HEK293T (cell line): Measurements from ENCODE around the gene SMURF1.

Experiments
- CTCF ChIA-PET: fragments of 350-600 bp; formaldehyde crosslinking; extraction: SDS; loops from one replicate; lab custom pipeline; 2021; ENCODE audit warnings: antibody characterized with exemption, inconsistent platforms; lab: Yijun Ruan, JAX
- POLR2A ChIA-PET: fragments of 350-600 bp; formaldehyde crosslinking; extraction: SDS; loops from one replicate; lab custom pipeline; 2020; ENCODE audit warnings: antibody characterized with exemption, inconsistent platforms; lab: Yijun Ruan, JAX
- DNase-seq: peaks from one replicate; pipeline ENCODE4 v3.0.0; 2012; ENCODE audit warnings: mixed read lengths; ENCODE audit errors: extremely low spot score
- ARNT ChIP-seq: fragments of 450-650 bp; IDR thresholded peaks from 2 replicates; pipeline ENCODE4 v1.6.1; 2017; ENCODE audit warnings: mild to moderate bottlenecking
- BHLHE40 ChIP-seq: fragments of 450-650 bp; IDR thresholded peaks from 2 replicates; pipeline ENCODE4 v1.6.1; 2016; ENCODE audit warnings: mild to moderate bottlenecking, moderate library complexity, borderline replicate concordance
- CTBP1 ChIP-seq: fragments of 450-650 bp; IDR thresholded peaks from 2 replicates; pipeline ENCODE4 v1.6.1; 2016; ENCODE audit warnings: borderline replicate concordance
- ELF4 ChIP-seq: fragments of 450-650 bp; IDR thresholded peaks from 2 replicates; pipeline ENCODE4 v1.6.1; 2017; ENCODE audit warnings: antibody characterized with exemption
- FOXA1 ChIP-seq: fragments of 450-650 bp; IDR thresholded peaks from 2 replicates; pipeline ENCODE4 v1.6.1; 2016; ENCODE audit warnings: mild to moderate bottlenecking
- FOXK2 ChIP-seq: fragments of 450-650 bp; IDR thresholded peaks from 2 replicates; pipeline ENCODE4 v1.6.1; 2016; ENCODE audit warnings: mild to moderate bottlenecking
- FOXM1 ChIP-seq: fragments of 450-650 bp; IDR thresholded peaks from 2 replicates; pipeline ENCODE4 v1.6.1; 2017; ENCODE audit warnings: mild to moderate bottlenecking, borderline replicate concordance
- HDGF ChIP-seq: fragments of 450-650 bp; IDR thresholded peaks from 2 replicates; pipeline ENCODE4 v1.6.1; 2017; ENCODE audit warnings: antibody characterized with exemption, borderline replicate concordance
- L3MBTL2 ChIP-seq: fragments of 450-650 bp; conservative IDR thresholded peaks from 2 replicates; pipeline ENCODE4 v1.6.1; 2016; ENCODE audit warnings: mild to moderate bottlenecking
- LEF1 ChIP-seq: fragments of 450-650 bp; IDR thresholded peaks from 2 replicates; pipeline ENCODE4 v1.6.1; 2017; ENCODE audit warnings: mild to moderate bottlenecking, borderline replicate concordance
- NFRKB ChIP-seq: fragments of 450-650 bp; IDR thresholded peaks from 2 replicates; pipeline ENCODE4 v1.6.1; 2016; ENCODE audit warnings: mild to moderate bottlenecking, moderate library complexity
- SP1 ChIP-seq: fragments of 450-650 bp; IDR thresholded peaks from 2 replicates; pipeline ENCODE4 v1.6.1; 2017
- SUZ12 ChIP-seq: fragments of 450-650 bp; IDR thresholded peaks from 2 replicates; pipeline ENCODE4 v1.6.1; 2016; ENCODE audit warnings: mild to moderate bottlenecking
- TARDBP ChIP-seq: fragments of 450-650 bp; IDR thresholded peaks from 2 replicates; pipeline ENCODE4 v1.6.1; 2016
- ZNF384 ChIP-seq: fragments of 450-650 bp; IDR thresholded peaks from 2 replicates; pipeline ENCODE4 v1.6.1; 2016
- TF ChIP-seq, protein P1 (sequence below): fragments of 450-650 bp; IDR thresholded peaks from 2 replicates; pipeline ENCODE4 v1.6.1; 2016

SMURF1 gene

DNA sequence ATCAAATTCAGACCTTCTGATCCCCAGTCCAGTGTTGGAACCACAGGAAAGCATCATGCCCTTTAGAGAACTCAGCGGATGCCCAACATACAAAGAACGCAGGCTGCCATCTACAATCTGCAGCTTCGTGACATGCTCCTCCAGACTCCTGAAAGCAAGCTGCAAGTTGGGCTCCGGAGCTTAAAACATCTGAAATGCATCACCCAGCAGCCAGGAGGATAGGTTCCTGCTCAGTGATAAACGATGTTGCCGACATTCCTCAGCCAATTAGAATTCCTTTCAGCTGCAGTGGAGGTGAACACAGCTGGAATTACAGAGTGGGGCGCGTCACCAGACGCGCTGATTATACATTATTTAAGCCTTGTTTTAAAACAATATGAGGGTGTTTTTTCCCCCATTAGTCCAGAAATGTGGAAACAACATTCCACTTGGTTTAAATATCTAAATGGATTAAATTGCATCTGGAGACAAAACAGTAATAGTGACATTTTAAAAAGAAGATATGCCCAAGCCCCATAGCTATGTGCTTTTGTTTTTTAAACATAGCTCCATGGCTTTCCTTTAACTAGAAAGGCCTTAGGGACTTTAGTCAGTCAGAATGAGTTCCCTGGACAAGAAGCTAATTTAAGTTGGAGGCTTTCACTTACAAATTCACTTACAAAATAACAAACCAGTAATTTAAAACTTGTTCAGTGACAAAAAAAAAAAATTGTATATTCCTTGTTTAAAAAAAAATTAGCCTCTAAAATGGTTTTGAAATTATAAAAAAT lies 6.3 kb downstream of the SMURF1 start:
- no peak for TF ChIP-seq FOXK2
- TF ChIP-seq NFRKB = no peak
- no peak for TF ChIP-seq CTBP1
- no peak for TF ChIP-seq SP1
- TF ChIP-seq L3MBTL2 = no peak
- TF ChIP-seq HDGF = no peak
- no peak for TF ChIP-seq ARNT
- TF ChIP-seq, protein P1, sequence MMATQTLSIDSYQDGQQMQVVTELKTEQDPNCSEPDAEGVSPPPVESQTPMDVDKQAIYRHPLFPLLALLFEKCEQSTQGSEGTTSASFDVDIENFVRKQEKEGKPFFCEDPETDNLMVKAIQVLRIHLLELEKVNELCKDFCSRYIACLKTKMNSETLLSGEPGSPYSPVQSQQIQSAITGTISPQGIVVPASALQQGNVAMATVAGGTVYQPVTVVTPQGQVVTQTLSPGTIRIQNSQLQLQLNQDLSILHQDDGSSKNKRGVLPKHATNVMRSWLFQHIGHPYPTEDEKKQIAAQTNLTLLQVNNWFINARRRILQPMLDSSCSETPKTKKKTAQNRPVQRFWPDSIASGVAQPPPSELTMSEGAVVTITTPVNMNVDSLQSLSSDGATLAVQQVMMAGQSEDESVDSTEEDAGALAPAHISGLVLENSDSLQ = no peak
- no peak for TF ChIP-seq FOXA1
- TF ChIP-seq BHLHE40 = no peak
- TF ChIP-seq ELF4 = no peak
- no peak for TF ChIP-seq SUZ12
- no peak for TF ChIP-seq FOXM1
- TF ChIP-seq LEF1 = no peak
- no peak for TF ChIP-seq TARDBP
- no peak for TF ChIP-seq ZNF384
- peak; percentile 31 for DNase-seq
- CTCF ChIA-PET = interaction anchor here (0.6 kb wide), 1 partner anchor 99 kb away, joined by 3 read pairs; no protein-coding TSS in a partner anchor
- POLR2A ChIA-PET = no interaction called here

DNA sequence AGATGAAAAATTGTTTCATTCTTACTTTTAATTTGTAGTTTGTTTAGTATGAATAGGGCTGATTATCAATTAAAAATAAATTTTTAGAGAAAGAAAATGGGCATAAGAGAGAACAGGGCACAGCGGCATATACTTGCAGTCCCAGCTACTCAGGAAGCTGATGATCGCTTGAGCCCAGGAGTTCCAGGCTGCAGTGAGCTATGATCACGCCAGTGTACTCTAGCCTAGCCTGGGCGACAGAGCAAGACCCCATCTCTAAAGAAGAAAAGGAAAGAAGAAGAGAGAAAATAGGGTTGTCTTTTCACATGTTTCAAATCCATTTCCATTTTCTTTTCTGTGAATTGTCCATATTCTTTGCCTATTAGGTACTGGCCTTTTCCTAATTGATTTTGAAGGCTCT lies 8.0 kb downstream of the SMURF1 start:
- no peak for DNase-seq
- ChIA-PET POLR2A (no interaction called here), CTCF (no interaction called here)
- TF ChIP-seq ARNT (no peak), NFRKB (no peak), SP1 (no peak), FOXA1 (no peak), TARDBP (no peak), HDGF (no peak), FOXM1 (no peak)
- TF ChIP-seq, protein P1 = no peak

DNA sequence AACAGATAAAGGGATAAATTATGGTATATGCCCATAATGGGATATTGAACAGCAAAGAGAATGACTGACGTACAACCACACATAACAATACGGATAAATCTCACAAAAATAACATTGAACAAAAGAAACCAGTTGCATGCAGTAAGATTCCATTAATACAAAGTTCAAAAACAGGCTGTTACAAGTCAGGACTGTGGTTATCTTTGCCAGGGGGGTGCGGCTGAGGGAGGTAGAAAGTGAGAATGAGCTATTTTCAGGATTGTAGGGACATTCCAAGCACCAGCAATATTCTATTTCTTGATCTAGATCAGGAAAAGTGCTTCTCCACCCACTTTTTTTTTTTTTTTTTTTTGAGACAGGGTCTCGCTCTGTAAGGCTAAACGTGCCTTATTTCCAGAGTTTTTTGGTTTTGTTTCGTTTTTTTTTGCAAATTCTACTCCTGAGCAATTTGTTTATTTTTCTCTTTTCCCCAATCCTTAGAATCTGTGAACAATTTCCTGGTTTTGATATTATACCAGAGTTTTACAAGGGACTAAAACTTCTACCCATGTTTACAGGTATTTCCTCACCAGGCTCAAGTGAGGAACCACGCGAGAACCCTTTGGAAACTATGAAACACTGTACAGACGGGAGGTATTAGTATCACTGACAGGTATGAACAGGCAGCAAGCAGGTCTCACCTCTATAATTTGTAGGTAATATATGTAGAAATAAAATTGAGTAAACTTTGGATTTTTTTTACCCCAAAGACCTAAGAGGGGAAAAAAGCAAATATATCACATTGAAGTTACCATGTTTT lies 9.9 kb downstream of the SMURF1 start:
- no peak for DNase-seq
- no peak for TF ChIP-seq SUZ12
- ChIA-PET POLR2A (no interaction called here), CTCF (no interaction called here)

DNA sequence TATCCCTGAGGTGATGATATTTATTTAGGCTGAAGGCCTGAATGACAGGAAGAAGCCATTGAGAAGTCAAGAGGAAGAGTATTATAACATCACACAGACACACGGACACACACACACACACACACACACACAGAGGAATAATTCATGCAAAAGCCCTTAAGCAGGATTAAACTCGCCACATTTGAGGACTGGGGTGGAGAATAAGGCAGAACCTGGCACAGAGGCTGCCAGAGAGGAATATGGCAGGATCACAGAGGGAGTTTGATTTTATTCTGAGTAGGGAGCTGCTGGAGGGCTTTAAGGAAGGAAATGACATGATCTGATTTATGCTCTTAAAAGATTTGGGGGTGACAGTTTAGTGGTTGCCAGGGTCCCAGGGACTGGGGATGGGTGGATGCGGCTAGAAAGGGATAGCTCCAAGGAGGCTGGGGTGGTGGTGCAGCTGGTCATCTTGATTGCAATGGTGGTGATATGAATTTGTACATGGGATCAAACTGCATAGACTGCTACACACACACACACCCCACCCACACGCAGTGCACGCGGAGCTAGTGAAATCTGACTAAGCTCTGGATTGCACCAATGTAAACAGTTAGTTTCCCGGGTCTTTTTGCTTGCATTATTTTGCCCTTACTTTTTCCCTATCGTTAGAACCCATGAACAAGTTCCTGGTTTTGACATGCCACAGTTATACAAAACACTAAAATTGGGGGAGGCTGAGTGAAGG lies 11.2 kb downstream of the SMURF1 start:
- TF ChIP-seq ARNT (no peak), HDGF (no peak), CTBP1 (no peak), LEF1 (no peak), BHLHE40 (no peak), SP1 (no peak), NFRKB (no peak), TARDBP (no peak), FOXM1 (no peak)
- TF ChIP-seq, protein P1 = no peak
- CTCF ChIA-PET = interaction anchor here (0.5 kb wide), 1 partner anchor 15 kb away, joined by 3 read pairs; no protein-coding TSS in a partner anchor
- POLR2A ChIA-PET = no interaction called here

DNA sequence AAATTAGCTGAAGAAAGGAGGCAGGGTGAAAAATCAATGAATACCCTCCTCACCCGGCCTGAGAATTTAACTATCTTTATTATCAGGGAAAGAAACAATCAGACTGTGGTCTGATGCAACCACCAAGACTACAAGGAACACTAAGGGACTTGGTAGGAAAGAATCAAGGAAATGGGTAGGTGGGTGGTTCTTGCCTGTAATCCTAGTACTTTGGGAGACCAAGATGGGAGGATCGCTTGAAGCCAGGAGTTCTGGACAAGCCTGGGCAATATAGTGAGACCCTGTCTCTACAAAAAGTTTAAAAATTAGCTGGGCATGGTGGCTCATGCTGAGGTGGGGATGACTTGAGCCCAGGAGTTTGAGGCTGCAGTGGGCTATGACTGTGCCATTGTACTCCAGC lies 12.6 kb downstream of the SMURF1 start:
- no peak for DNase-seq
- POLR2A ChIA-PET = no interaction called here
- CTCF ChIA-PET = interaction anchor here (0.5 to 0.6 kb wide), 2 partner anchors 14 to 28 kb away, joined by 3 to 4 read pairs; no protein-coding TSS in a partner anchor
- no peak for TF ChIP-seq LEF1
- TF ChIP-seq L3MBTL2 = no peak
- TF ChIP-seq SP1 = no peak
- no peak for TF ChIP-seq ELF4
- no peak for TF ChIP-seq CTBP1
- TF ChIP-seq, protein P1 = no peak
- no peak for TF ChIP-seq FOXA1
- TF ChIP-seq FOXM1 = no peak
- no peak for TF ChIP-seq SUZ12

More for the DNA sequence above, 11.2 kb downstream of the SMURF1 start:
- DNase-seq = no peak
